ENCODE measurements around the gene KLF13.

Gene KLF13

GRCh38 chr15:31314380-31314779 lies 12.3 kb upstream of the KLF13 start:
- no peak for FAIRE-seq
- DNase-seq (ENCODE audit: insufficient read length, low spot score) = no peak

- FAIRE-seq = no peak
- DNase-seq (ENCODE audit: insufficient read length, low spot score) = no peak
Observed at GRCh38 chr15:31316135-31316795, 10.4 kb upstream of the KLF13 start.

GRCh38 chr15:31317017-31317416 lies 9.6 kb upstream of the KLF13 start:
- peak; percentile 51 for FAIRE-seq
- DNase-seq (ENCODE audit: insufficient read length, low spot score) = no peak

- no peak for FAIRE-seq
- DNase-seq (ENCODE audit: insufficient read length, low spot score) = no peak
Observed at GRCh38 chr15:31317421-31318327, 9.0 kb upstream of the KLF13 start.

- DNase-seq (ENCODE audit: insufficient read length, low spot score) (no peak), FAIRE-seq (no peak)
Observed at GRCh38 chr15:31318429-31318828, 8.2 kb upstream of the KLF13 start.

- no peak for FAIRE-seq
- DNase-seq (ENCODE audit: insufficient read length, low spot score) = no peak
Observed at GRCh38 chr15:31320022-31320421, 6.6 kb upstream of the KLF13 start.

- no peak for FAIRE-seq
- DNase-seq (ENCODE audit: insufficient read length, low spot score) = no peak
Observed at GRCh38 chr15:31321418-31321817, 5.2 kb upstream of the KLF13 start.

GRCh38 chr15:31322504-31322903 lies 4.1 kb upstream of the KLF13 start:
- FAIRE-seq = no peak
- DNase-seq (ENCODE audit: insufficient read length, low spot score) = no peak

- FAIRE-seq (peak; percentile 86), DNase-seq (ENCODE audit: insufficient read length, low spot score) (no peak)
Observed at GRCh38 chr15:31323627-31324026, 3.0 kb upstream of the KLF13 start.

GRCh38 chr15:31324186-31324585 lies 2.4 kb upstream of the KLF13 start:
- FAIRE-seq (peak; percentile 64), DNase-seq (ENCODE audit: insufficient read length, low spot score) (no peak)

- DNase-seq (ENCODE audit: insufficient read length, low spot score) (no peak), FAIRE-seq (peak; percentile 99)
Observed at GRCh38 chr15:31324806-31325594, 1.6 kb upstream of the KLF13 start.

- no peak for FAIRE-seq
- DNase-seq (ENCODE audit: insufficient read length, low spot score) = no peak
Observed at GRCh38 chr15:31325595-31326155, 960 bp upstream of the KLF13 start.

- FAIRE-seq (no peak), DNase-seq (ENCODE audit: insufficient read length, low spot score) (no peak)
Observed at GRCh38 chr15:31326875-31327668, 437 bp downstream of the KLF13 start.

- DNase-seq (ENCODE audit: insufficient read length, low spot score) (no peak), FAIRE-seq (no peak)
Observed at GRCh38 chr15:31327669-31328427, 1.2 kb downstream of the KLF13 start.

- DNase-seq (ENCODE audit: insufficient read length, low spot score) = no peak
- no peak for FAIRE-seq
Observed at GRCh38 chr15:31328428-31328968, 1.9 kb downstream of the KLF13 start.

- DNase-seq (ENCODE audit: insufficient read length, low spot score) (no peak), FAIRE-seq (peak; percentile 99)
Observed at GRCh38 chr15:31328969-31329639, 2.5 kb downstream of the KLF13 start.

- FAIRE-seq (peak; percentile 35), DNase-seq (ENCODE audit: insufficient read length, low spot score) (no peak)
Observed at GRCh38 chr15:31329640-31330010, 3.0 kb downstream of the KLF13 start.

GRCh38 chr15:31330111-31330785 lies 3.6 kb downstream of the KLF13 start:
- FAIRE-seq (no peak), DNase-seq (ENCODE audit: insufficient read length, low spot score) (no peak)

Measured in GM19239 (cell line).